GM20000 (cell line): Measurements from ENCODE around the gene TMED10.

Source experiments
- DNase-seq: peaks from one replicate; pipeline ENCODE4 v3.0.0; 2012; ENCODE audit warnings: low spot score
- TF ChIP-seq, protein P1 (sequence below): IDR thresholded peaks from 2 replicates; pipeline ENCODE4 v1.5.1; 2012; ENCODE audit warnings: mild to moderate bottlenecking, control low read depth; ENCODE audit errors: extremely low read depth, missing control alignments

Gene TMED10

DNA sequence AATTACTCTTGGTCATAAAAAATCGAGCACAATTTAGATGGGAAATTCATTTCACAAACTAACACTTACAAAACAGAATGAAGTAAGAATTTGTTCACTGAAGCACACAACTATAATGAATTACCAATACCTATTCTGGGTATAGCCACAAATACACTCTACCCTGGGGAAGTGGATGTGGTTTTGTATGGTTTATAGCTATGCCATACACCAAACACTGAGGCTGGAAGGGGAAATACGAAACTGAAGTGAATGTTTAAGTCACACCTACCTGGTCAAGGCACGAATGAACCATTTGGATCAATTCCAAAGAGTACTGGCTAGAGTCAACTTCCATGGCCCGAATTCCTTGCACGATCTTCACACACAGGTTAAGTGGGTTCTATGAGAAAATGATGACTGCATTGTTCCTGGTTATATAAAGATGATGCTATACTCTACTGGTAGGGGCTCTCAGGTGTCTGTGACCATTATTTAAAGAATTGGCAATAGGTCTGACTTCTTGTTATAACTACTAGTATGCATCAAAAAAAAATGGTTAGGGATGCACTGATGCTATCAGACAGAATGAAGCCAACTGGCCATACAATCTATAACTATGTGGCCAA, 62.4 kb downstream of the TMED10 start:
- no peak for DNase-seq
- TF ChIP-seq, protein P1, sequence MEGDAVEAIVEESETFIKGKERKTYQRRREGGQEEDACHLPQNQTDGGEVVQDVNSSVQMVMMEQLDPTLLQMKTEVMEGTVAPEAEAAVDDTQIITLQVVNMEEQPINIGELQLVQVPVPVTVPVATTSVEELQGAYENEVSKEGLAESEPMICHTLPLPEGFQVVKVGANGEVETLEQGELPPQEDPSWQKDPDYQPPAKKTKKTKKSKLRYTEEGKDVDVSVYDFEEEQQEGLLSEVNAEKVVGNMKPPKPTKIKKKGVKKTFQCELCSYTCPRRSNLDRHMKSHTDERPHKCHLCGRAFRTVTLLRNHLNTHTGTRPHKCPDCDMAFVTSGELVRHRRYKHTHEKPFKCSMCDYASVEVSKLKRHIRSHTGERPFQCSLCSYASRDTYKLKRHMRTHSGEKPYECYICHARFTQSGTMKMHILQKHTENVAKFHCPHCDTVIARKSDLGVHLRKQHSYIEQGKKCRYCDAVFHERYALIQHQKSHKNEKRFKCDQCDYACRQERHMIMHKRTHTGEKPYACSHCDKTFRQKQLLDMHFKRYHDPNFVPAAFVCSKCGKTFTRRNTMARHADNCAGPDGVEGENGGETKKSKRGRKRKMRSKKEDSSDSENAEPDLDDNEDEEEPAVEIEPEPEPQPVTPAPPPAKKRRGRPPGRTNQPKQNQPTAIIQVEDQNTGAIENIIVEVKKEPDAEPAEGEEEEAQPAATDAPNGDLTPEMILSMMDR = no peak

DNA sequence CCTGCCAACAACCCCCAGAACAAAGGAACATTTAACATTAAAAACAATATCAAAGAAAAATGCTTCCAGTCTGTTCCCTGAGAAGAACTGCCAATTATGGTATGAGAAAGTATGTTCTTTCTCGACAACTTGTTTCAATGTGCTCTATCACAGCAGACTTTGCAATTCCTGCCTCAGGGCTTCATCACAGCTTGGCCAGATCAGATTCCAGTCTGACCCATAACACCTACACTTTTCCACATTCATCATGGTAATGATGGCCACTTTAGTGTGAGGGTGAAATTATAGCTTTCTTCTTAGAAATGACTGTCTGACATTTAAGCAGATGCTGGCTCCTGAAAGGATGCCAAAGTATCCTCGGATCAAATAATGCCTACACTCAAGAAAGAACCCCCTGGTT, 66.5 kb downstream of the TMED10 start:
- TF ChIP-seq, protein P1 = no peak
- no peak for DNase-seq

DNA sequence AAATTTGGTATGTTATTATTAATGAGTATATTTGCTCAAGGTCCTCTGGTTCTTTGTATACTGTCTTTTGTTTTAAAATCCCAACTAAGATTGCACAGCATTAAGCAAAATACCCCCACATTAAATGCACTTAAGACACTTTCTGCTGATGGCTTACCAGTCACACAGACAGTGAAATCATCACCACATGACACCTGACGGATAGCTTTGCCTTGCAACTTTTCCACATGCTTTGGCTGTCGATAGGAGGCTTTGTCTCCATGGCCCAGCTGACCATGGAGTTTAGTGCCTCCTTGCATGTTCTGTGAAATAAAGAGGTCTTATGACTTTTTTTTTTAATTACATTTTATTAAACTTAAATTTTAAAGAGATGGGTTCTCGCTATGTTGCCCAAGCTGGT, 69.2 kb downstream of the TMED10 start:
- no peak for DNase-seq
- TF ChIP-seq, protein P1 = no peak

DNA sequence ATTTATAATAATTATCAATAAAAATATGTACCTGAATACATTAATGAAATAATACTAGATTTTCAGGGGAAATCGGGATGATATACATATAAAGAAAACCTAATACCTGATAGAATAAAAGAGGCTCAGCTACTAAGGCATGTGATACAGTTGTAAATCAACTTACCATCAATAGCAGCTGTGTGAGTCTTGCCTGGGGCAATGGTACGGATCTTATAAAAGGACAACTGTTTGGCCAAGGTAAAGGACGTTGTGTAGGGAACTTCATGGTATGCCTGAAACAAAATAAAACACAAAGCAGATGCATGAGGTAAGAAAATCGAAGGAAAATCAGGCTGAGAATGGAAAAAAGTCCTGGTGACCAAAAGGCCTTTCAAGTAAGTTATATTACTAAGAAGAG, 74.9 kb downstream of the TMED10 start:
- TF ChIP-seq, protein P1 = no peak
- DNase-seq = no peak

DNA sequence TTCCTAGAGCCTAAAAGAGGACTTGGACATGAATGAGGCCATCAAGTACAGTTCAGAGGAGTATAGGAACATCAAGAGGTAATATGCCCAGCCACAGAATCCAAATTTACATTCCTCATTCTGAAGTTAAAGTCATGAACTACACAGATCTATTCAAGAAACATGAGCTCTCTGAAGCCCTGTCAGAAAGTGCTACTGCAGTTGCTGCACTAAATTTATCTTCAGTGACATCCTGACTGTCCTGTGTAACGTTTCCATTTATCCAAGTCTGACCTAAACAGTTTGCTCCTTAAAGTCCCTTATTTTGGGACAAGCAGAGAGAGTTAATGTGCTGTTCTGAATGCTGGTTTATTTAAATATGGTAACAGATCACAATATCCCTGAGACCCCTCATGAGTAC, 77.7 kb downstream of the TMED10 start:
- TF ChIP-seq, protein P1 = no peak
- DNase-seq = no peak

DNA sequence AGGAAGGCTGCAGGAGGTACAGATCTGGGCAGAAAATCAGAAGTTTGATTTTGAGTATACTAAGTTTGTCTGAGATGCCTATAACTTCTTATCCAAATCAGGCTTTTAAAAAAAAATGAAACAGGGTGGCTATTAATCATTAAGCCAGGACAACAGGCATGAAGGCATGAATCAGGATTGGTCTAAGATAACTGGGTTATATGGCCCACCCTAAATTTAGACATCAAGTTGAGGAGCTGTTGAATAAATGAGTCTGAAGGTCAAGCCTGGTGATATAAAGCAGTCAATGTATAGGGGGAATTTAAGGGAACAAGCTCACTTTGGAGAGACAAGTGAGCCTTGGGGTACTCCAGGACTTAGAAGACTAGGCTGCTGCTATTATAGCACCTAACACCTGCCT, 78.2 kb downstream of the TMED10 start:
- TF ChIP-seq, protein P1 = no peak
- DNase-seq = no peak

DNA sequence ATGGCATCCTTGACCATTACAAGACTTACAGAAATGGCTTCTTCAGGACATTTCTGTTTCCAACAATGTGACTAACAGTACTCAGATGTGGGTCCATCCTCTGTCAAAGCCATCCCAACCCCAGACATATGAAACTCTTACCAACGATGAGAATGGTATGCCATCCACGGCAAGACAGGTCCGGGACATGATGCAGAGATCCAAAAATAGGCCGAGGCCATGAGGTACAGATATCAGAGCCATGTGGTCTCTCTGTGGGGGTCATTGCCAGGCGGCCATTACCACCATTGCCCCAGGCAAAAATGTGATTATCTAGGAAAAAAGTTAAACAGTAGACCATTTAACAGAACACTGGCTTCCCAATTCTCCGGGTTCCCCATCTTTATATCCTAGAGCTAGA, 79.5 kb downstream of the TMED10 start:
- TF ChIP-seq, protein P1 = no peak
- no peak for DNase-seq
